SH-SY5Y (cell line): ENCODE data around the gene CEP170B.

Experiments used
- GATA2 ChIP-seq: IDR thresholded peaks from 2 replicates; pipeline ENCODE4 v1.6.1; 2011; ENCODE audit warnings: mild to moderate bottlenecking, low read depth, low read length
- GATA3 ChIP-seq: IDR thresholded peaks from 2 replicates; pipeline ENCODE4 v1.6.1; 2011; ENCODE audit warnings: low read depth, mild to moderate bottlenecking, low read length, moderate library complexity

- no peak for TF ChIP-seq GATA2
- TF ChIP-seq GATA3, result no peak
Measured at GRCh38 chr14:104885031-104885972, 20.2 kb downstream of the CEP170B start.
